GM21723 (cell line): ENCODE data around the gene SLC12A2.
A peak's percentile ranks its signal among the peaks of the same experiment; 100 is the strongest.

Source experiments
- ATAC-seq: cut with Tn5 transposase; IDR thresholded peaks from one replicate; pipeline ENCODE4 v1.9.1; 2021; ENCODE audit warnings: mild to moderate bottlenecking, moderate library complexity; ENCODE audit not compliant: unreplicated experiment

The SLC12A2 gene

DNA sequence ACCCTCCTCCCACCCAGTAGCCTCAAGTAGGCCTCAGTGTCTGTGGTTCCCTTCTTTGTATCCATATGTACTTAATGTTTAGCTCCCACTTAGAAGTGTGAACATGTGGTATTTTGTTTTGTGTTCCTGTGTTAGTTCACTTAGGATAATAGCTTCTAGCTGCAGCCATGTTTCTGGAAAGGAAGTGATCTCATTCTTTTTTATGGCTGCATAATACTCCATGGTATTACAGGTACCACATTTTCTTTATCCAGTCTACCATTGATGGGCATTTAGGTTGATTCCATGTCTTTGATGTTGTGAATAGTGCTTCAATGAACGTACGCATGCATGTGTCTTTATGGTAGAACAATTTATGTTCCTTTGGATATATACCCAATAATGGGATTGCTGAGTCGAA is 74.8 kb downstream of the SLC12A2 start:
- no peak for ATAC-seq

GRCh38 chr5:128163991-128164390 is 80.4 kb downstream of the SLC12A2 start:
- ATAC-seq: no peak

DNA sequence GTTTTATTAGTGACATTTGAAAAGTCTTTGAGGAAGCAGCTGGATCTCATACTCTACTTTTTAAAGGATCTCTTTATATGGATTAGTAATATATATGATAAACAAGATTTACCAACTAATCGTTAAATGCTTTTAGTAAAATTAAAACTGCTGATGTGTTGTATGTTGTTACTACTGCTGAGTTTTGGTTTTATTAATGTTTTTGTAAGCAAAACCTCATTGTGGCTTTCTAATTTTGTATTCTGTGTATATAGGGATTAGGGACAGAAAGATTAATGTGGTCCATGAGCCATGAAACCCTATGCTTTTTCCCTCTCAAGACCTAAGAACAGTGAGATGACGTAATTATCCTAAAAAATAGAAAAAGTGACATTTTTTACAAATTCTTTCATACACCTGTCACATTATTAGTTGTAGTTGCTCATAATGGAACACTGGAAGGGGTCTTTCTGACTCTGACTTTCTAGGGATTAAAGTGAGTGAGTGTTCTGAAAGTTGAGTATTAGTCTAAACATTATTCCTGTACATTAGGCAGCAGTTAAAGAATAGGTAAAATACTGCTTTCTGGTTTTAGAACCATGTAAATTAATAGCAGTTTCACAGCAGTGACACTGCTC is 85.9 kb downstream of the SLC12A2 start:
- ATAC-seq: no peak

GRCh38 chr5:128172102-128172501 is 88.5 kb downstream of the SLC12A2 start:
- ATAC-seq: no peak

GRCh38 chr5:128174951-128175350 is 91.4 kb downstream of the SLC12A2 start:
- no peak for ATAC-seq

DNA sequence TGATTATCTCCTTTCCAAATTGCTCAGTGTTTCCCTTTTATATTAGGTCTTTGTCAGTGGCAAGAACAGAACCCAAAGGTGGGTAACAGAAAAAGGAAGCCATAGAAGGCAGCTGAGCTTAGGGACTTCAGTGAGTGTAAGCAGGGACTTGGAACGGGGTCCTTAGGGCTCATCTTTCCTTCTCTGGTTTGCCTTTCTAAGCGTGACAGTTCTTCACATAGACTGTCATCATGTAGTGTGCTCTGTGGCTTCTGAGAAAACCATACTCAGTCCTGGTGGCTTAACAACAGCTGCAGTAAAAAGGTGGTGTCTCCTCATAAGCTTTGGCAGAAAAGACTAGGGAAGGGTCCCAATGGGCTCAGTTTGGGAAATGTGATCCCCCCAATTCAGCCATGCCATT is 108.8 kb downstream of the SLC12A2 start:
- no peak for ATAC-seq

- ATAC-seq: no peak
Measured at GRCh38 chr5:128193665-128194390, 110.3 kb downstream of the SLC12A2 start.

DNA sequence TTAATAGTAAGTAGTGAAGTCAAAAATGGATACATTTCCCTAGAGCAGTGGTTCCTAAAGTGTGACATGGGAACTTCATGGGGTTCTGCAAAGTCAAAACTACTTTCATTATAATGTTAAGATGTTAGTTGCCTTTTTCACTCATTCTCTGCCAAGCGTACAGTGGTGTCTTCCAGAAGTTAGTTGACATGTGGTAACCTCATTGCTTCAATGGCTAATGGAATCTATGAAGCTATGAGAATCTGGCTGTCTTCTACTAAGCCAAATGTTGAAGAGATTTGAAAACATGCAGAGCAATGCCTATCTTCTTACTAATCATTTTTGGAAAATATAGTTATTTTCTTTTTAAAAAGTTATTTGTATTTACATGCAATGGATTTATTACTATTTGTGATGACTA is 111.8 kb downstream of the SLC12A2 start:
- ATAC-seq: no peak

DNA sequence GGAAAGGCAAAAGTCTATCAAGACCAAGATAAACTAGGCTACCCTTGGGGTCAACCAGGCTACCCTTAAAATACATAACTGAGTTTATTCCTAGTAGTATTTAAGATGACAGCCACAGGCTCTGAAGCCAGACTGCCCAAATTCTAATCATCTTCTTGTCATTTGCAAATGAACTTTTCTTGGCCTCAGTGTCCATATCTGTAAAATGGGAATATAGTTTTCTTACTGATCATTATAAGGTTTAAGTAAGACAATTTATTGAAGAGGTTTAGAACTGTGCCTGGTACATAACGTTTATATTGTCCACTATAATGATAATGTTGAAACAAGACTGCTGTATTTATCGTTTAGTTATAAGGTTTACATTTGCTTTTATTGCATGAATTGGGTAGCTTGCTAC is 112.5 kb downstream of the SLC12A2 start:
- no peak for ATAC-seq

DNA sequence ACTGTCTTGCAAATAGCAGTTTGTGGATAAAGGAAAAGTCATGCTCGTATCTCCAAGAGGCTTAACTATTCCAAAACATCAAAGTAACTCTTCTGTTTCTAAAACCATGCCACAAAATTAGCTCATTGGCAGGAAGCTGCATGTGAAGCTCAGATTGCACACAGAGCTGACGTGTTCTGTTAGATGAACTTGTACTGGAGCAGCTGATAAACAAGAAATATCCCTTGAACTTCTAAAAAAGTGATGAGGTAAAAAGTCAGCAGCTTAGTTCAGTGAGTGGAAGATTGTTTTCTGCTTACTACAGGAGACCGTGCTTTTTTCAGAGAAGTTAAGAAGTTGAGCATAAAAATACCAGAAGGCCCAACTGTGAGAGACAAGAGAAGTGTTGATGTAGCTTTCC is 113.2 kb downstream of the SLC12A2 start:
- ATAC-seq: no peak

- ATAC-seq: peak; percentile 40
Measured at GRCh38 chr5:128197896-128198522, 114.4 kb downstream of the SLC12A2 start.

DNA sequence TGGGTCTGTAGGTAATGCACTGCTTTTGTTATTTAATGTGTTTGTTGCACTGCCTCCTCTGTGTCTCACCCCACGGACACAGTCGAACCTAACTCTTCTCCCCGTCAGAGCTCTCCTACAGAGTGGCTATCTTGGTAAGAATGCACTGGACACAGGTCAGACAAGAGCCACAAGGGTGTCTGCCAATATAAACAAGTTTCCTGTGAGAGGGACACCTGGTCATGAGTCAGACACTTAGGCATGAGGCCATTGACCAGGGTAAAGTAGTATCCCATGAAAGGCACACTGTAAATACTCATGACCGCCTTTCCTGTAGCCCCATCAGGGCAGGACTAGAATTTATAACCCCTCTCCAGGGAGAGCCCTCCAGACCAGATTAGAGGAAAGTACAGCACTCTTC is 115.5 kb downstream of the SLC12A2 start:
- no peak for ATAC-seq

DNA sequence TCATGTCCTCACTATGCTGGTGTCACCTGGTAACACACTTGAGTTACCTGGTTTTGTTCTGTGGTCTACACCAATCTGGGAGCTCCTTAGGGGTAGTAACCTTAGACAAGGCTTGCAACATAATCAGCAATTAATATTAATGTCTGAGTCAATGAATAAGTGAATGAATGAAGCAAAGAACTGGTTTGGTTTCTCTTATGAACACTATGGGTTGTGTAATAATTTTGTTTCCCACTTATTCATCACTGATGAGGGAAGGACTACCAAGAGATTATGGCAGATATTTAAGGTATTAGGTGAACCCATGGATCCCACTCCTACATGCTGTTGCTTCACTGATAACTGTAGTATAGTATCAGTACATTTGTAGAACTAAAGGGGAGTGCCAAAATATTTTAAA is 116.0 kb downstream of the SLC12A2 start:
- ATAC-seq: no peak

DNA sequence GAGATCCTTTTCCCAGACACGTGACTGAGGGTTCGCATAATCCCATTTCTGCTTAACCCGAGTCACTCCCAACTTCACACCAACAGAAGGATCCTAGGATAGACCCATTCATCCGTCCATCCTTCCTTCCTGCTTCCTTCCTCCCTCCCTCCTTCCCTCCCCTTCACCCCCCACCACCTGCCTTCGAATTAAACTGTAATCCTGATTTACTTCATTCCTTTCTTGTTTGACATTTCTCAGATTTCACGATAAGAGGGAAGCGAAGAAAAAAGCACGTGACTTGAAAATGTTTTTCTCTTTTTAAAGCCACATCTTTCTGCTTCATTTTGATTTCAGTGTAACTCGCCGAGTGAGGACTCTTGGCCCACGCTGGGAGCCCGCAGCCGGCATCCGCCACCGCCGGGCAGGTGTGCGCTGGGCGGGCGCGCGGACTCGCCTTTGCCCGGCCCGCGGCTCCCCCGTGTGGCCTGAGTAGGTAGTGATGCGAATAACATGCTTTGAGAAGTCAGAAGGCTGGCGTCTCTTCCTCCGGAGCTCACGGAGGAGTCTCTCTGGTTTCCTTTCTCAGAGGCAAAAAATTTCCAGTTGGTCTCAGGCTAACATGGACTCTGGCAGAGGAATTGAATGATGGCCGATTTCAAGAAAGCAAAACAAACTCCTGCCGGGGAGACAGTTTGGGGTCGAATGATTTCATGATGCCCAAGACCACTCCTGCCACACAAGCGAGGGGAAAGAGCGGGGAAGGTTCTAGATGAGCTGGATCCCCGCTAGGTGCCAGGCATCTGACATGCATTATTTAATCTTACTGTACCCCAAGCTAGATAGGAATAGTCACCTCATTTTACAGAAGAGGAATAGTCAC is 117.7 kb downstream of the SLC12A2 start:
- ATAC-seq: peak; percentile 99

DNA sequence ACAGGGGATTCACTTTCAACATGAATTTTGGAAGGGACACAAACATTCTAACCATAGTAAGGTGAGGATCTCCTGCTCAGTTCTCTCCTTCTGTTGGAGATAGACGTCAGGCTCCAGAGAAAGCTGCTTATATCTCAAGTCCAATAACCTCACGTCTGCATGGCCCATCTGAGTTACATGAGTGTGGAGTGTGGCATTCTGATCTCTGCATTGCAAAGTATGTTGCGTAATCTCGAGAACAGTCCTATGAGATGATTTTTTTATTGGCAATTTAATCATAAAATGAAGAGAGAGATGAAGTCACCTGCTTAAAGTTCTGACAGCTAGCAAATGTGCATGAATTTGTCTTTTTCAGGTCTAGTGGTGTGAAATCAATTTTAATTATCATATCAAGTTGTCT is 118.8 kb downstream of the SLC12A2 start:
- no peak for ATAC-seq

GRCh38 chr5:128208436-128208835 is 124.9 kb downstream of the SLC12A2 start:
- ATAC-seq: no peak

- no peak for ATAC-seq
Measured at GRCh38 chr5:128212191-128212806, 128.7 kb downstream of the SLC12A2 start.

DNA sequence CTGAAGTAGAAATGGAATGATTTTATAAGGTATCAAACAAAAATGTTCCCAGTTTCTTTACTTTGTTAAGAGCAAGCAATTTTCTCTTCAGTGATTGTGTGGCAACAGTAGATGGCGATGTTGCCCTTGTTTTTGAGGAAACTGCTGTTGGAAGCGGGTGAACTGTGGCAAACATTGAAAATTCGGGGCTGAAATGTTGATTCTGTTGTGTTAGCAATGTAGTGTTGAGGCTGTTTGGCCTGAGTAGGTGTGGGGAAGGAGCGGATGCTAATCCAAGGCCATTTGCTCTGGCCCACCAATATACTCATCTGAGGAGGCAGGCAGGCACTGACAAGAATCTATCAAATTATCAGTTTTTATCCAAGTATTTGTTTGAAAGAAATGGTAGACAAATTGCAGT is 129.8 kb downstream of the SLC12A2 start:
- ATAC-seq: peak; percentile 62

DNA sequence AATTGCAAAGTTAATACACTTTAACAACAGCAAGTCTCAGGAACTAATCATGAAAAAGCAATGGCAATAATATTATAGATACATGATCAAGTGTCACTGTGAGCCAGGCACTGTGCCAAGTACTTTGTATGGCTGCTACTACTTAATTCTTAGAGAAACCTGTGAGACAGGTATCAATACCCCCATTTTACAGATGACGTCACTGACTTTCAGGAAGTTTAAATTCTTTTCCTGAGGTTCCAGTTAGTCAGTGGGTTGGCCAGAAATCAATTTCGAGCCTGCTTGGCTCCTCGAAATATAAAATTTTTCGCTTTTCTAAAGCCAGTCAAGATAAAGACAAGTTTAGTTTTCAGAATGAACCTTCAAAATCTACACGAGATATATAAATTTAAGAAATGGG is 130.3 kb downstream of the SLC12A2 start:
- ATAC-seq: no peak

DNA sequence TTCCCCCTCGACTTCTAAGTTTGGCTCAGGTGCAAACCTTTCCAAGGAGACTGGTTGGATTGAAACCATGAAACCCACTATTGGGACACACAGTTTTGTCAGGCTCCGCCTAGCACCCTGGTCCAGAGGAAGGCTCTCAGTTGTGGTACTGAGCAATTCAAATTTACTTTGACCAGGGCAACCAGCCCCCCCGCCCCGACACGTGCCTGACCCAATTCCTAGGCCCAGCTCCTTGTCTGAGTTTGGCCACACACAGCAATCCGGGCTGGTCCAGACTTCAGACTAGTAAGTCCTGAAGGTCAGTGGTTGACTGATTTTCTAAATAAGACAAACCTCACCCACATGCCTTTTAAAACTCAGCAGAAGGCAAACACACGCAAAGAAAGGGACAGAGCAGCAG is 132.7 kb downstream of the SLC12A2 start:
- ATAC-seq: no peak
